Measurements from ENCODE around the gene SPTA1.

- TF ChIP-seq PREB (CRISPR knock-in tag; IDR thresholded peaks at IDR 0.05; ENCODE audit: borderline replicate concordance) (no peak), CTCF (IDR thresholded peaks at IDR 0.05) (no peak), ZBTB43 (CRISPR knock-in tag; IDR thresholded peaks at IDR 0.05) (no peak), IRF1 (CRISPR knock-in tag; IDR thresholded peaks at IDR 0.05) (no peak), USF2 (CRISPR knock-in tag; IDR thresholded peaks at IDR 0.05) (no peak), STAT6 (CRISPR knock-in tag; conservative IDR thresholded peaks at IDR 0.05; ENCODE audit: low read depth) (no peak), NR3C1 (CRISPR knock-in tag; conservative IDR thresholded peaks at IDR 0.05; ENCODE audit: low read depth) (no peak), CREB1 (CRISPR knock-in tag; IDR thresholded peaks at IDR 0.05) (no peak), MAX (CRISPR knock-in tag; IDR thresholded peaks at IDR 0.05) (no peak), MXD4 (CRISPR knock-in tag; IDR thresholded peaks at IDR 0.05; ENCODE audit: borderline replicate concordance) (no peak), NFYB (CRISPR knock-in tag; conservative IDR thresholded peaks at IDR 0.05; ENCODE audit: low read depth) (no peak), NR2C2 (CRISPR knock-in tag; IDR thresholded peaks at IDR 0.05) (no peak), ZNF416 (CRISPR knock-in tag; IDR thresholded peaks at IDR 0.05) (no peak)
Measured at GRCh38 chr1:158714754-158715153, 28.2 kb upstream of the SPTA1 start.
